Esophagus squamous epithelium (tissue), 4 donors: ENCODE data around the gene SATB2.

Experiments
- POLR2A ChIP-seq, 4 donors: fragments of 450-650 bp; IDR thresholded peaks; one replicate each; pipeline ENCODE4 v1.6.1; 2017; ENCODE audit warnings: antibody characterized with exemption in 4 of 4, mild to moderate bottlenecking in 4 of 4, moderate library complexity in 3 of 4
- TF ChIP-seq, protein P1 (sequence below), 6 experiments: fragments of 450-650 bp in 4 of 6; fragments of 200-600 bp in 2 of 6; sonication (generic) in 2 of 6; IDR thresholded peaks; one replicate each; pipeline ENCODE4 v1.5.1; 2016 to 2019; ENCODE audit warnings: antibody characterized with exemption in 6 of 6, mild to moderate bottlenecking in 4 of 6, moderate library complexity in 4 of 6

DNA sequence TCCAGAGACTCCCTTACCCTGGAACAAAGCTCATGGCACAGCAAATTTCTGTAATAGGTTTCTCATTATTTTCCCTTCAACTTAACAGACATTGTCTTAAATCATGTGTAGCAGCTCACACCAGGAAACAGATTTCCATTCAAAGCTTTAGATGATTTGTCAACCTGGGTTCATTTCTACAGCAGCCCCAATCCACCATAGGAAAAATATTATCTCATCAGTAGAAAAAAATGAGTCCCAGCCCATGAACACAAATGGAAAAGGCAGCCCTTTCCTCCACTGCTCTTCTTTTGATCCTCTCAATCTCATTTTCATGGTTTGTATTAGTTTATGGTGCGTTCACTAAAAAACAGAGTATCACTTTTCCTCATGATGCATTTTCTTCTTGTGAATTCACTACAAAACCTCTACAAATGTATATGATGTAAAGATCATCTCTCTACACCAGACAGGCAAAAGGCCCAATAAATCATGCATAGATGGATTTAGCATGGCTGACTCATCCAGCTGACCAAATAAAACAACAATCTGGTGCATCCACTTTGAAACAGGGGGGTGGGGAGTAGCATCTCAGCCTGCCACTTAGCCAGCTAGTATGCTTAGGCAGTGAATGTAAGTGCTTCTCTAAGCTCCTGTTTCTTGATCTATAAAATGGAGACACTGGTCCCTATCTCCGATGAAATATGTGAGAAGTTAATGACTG, 78.6 kb downstream of the SATB2 start:
- TF ChIP-seq POLR2A (IDR thresholded peaks at IDR 0.05) = no peak
- TF ChIP-seq, protein P1, sequence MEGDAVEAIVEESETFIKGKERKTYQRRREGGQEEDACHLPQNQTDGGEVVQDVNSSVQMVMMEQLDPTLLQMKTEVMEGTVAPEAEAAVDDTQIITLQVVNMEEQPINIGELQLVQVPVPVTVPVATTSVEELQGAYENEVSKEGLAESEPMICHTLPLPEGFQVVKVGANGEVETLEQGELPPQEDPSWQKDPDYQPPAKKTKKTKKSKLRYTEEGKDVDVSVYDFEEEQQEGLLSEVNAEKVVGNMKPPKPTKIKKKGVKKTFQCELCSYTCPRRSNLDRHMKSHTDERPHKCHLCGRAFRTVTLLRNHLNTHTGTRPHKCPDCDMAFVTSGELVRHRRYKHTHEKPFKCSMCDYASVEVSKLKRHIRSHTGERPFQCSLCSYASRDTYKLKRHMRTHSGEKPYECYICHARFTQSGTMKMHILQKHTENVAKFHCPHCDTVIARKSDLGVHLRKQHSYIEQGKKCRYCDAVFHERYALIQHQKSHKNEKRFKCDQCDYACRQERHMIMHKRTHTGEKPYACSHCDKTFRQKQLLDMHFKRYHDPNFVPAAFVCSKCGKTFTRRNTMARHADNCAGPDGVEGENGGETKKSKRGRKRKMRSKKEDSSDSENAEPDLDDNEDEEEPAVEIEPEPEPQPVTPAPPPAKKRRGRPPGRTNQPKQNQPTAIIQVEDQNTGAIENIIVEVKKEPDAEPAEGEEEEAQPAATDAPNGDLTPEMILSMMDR (IDR thresholded peaks at IDR 0.05) = no peak
